Skin epidermis (tissue), 12 donors: Measurements from ENCODE around the gene PDLIM4.
A peak's percentile ranks its signal among the peaks of the same experiment; 100 is the strongest.

Experiments used
- H3K27ac ChIP-seq, 21 experiments: fragments of 200-600 bp; sonication (generic) in 11 of 21; one replicate each; pipeline ENCODE4 v1.5.0; 2020; ENCODE audit warnings: mild to moderate bottlenecking in 3 of 21, inconsistent platforms in 2 of 21, moderate library complexity in 2 of 21
- H3K4me3 ChIP-seq, 7 experiments: fragments of 200-600 bp; sonication (generic) in 2 of 7; one replicate each; pipeline ENCODE4 v1.5.0; 2020; ENCODE audit warnings: inconsistent platforms in 2 of 7, mild to moderate bottlenecking in 2 of 7, moderate library complexity in 1 of 7

PDLIM4 gene

DNA sequence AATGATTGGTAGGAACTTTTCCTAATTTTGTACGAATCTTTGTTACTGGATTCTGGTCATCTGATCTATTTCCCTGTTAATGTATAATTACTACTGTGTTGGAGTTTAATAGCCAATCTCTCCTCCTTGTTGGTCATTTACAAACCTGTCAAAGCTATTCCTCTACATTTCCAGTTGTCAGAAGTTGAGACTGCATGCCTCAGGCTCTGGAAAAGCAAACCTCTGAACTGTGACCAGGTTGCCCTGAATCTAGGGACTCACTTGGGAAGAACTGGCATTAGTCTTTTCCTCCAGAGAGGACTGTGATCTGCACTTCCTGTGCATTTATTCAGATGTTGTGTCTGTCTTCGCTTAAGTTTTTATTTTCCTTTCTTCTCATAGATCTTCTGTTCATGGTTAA, 16.1 kb downstream of the PDLIM4 start:
- no peak overlapping the region for H3K4me3 ChIP-seq

DNA sequence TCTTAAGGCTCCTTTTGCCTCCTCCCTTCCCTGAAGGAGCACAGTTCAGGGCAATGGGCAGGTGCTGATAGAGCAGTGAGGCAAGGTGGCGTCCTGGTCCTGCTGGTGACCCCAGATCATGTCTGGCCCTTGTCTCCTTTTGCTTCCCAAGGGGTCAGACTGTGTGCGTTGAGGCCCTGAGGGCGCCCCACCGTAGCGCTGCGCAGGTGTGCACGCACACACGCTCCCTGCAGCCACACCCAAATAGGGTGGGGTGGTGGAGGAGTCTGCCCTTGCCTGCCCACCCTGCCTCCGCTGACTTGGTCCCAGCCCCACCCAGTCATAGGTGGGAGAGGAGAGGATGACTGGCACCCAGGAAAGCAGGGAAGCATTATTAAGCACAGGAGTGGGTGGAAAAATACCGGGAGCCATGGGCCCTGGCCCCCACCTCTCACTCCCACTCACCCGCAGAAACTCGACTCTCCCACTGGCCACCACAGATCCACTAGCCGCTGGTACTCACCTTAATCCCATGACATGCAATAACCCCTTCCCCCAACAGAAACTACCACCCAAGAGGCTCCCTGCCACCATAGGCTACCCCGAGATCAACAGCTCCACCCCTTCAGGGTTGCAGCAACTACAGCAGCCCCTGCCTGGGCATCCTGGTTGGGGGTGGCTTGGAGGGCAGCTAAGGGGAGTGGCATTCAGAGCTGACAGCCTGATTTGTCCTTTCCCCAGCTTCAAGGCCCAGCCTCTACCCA, 16.7 kb downstream of the PDLIM4 start:
- H3K4me3 ChIP-seq = no peak overlapping the region
- peak overlapping the region in 2 of 21 experiments; percentile 21 to 54 for H3K27ac ChIP-seq

More for the DNA sequence above, 16.1 kb downstream of the PDLIM4 start:
- H3K27ac ChIP-seq = peak overlapping the region in 2 of 21 experiments; percentile 21 to 28

DNA sequence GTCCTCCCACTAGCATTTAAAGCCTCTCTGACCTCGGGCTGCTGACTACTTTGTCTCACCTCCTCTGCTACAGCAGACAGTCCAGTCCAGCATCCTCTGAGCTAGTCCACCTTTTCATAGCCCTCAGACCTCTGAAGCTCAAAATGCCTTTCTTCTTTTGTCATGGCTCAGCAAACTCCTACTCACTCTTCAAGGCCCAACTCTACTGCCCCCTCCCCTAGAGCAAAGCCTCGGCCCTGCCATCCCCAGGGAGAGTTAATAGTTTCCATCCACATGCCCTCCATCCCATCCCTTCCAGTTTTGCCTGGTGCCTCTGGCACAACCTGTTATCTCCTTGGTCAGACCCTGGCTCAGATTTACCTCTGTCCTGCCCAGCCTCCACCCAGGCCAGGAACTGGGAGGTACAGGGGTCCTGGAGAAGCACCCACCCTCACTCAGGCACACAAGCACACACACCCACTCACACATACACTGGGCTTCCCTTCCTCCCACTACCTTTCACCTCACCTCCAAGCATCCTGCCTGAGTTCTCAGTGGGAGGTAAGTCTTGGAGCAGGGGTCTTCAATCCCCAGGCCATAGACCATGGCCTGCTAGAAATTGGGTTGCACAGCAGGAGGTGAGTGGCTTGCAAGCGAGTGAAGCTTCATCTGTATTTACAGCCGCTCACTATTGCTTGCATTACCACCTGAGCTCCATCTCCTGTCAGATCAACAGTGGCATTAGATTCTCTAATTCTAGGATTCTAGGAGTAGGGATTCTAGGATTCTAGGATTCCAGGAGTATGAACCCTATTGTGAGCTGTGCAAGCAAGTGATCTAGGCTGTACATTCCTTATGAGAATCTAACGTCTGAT, 18.1 kb downstream of the PDLIM4 start:
- Histone ChIP-seq H3K27ac (no peak overlapping the region), H3K4me3 (no peak overlapping the region)

DNA sequence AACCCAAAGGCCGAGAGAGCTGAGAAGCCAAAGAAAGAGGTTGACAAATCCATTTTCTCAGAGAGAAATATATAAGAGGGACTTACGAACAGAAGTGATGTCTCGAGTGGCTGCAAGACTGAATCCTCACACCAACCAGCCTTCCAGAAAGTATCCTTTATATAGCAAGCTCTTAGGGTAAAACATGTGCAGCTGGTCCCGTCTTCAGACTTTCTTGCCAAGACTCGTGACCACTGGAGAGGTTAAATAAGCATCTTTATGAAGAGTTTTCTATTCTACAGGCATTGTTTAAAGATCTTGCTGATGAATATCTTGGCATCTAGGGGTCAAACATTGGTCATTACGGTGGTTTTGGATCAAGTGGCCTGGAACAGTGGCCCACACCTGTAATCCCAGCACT, 19.8 kb downstream of the PDLIM4 start:
- Histone ChIP-seq H3K4me3 (no peak overlapping the region), H3K27ac (no peak overlapping the region)

DNA sequence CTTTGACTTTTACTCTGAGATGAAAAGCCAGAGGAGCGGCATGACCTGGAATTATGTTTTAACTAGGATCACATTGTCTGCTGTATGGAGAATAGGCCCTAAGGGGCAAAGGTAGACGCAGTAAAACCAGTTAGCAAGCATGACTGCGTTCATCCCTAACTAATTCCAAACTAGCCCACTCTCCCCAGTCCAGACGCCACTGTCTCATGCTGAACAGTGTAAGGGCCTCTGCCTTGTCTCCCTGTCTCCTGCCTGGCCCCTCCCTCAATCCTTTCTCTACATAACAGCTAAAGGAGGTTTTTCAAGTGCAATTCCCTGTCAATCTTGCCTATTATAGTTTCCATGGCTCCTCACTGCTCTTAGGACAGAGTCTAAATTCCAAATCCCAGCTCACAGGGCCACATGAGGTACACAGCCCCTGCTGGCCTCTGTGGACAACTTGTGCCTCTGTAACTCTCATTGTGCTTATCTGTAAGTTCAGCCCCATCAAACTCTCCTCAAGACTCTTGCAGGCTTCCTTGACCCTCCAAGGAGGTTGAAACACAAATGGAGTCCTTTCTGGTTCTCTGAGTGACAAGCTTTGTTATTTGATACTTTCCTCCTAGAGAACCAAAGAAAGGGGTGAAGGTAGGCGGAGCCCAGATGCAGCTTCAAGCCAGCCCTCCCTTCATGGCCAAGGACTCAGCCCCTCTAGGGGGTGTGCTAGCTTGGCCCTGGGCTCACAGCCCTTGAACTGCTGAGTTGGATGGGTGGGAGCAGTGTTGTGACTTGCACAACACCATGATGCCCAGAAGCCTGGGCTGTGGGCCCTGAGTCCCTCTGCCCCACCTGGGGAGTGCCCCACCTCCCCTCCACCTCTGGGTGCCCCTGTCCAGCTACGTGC, 20.7 kb downstream of the PDLIM4 start:
- H3K27ac ChIP-seq = no peak overlapping the region
- H3K4me3 ChIP-seq = no peak overlapping the region

DNA sequence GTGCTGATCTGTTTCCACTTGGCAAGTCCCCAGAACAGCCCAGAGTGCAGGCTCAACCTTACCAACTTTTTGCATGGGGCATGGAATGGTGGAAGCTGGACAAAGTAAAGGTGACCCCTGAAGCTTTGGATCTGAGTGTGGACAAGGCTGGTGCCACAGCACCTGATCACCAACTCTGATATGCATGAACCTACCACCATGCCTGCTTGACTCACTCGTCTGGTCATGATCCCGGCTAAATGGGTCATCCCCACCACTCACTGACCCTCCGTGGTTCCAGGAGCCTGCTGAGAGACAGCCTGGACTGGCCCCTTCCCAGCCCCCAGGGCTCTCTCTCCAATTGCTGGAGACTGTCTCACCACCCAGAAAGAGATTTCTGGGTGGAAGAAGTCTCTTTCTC, 22.3 kb downstream of the PDLIM4 start:
- Histone ChIP-seq H3K4me3 (no peak overlapping the region), H3K27ac (no peak overlapping the region)

DNA sequence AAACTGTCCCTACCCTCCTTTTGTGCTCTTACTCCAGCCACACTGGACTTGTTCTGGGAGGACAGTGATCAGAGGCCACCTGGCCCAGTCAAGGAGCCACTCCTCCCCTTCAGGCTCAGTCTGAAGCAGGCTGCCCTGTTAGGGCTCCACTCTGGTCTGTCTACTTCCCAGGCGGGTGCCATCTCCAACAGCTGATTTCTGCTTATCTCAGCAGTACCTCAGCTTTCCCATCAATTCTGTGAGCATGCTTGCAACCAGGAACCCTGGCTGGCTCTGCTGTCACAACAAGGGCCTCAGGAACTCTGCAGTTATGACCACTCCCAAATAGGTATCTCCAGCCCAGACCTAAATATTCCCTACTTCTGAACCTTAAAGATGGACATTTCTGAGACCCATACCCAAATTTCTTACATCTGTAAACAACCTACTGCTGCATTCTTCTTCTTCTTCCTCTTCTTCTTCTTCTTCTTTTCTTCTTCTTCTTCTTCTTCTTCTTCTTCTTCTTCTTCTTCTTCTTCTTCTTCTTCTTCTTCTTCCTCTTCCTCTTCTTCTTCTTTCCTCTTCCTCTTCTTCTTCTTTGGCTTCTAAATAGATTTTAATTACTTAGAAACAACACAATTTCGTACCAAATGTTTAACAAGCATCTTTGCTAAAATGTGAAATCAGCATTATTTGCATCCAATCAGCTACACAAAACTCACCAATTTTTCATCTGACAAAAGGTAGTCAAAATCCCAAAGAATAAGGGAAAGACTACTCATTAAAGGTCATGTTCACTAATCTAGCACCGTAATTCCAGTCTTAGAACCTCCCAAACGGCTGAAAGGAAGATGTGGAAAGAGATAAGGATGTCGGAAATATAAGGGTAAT, 23.1 kb downstream of the PDLIM4 start:
- Histone ChIP-seq H3K27ac (no peak overlapping the region), H3K4me3 (no peak overlapping the region)

DNA sequence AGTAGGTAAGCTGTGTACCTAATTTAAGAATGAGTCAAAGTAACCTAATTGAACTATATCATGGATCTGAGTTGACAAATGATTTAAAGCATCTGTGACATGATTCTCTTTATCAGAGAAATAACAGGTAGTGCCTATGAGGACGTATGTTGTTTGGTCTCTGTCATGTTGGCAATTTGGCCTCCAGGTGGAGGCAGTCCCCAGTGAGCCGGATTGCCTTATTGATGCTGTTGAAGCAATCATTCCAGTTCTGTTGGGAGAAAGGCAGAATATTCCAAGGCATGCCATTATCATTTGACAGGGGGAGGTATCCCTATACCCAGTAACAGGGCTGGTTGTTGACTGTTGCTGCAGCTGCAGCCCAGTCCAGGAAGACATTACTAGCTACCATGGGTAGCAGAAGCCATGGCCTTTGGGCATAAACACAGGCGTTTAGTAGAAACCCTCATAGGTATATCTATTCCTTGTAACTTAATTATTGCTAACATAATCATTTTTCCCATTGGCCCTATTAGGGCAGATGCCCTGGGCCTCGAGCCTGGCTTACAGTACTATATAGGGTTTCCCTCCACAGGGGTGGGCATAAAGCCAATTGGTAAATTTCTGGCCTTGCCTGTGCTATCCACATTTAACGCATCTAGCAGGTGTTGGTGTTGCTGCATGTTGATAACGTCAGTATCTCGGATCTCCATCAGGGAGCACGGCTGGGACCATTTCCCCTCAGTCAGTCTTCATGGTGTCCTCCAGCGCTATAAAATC, 24.5 kb downstream of the PDLIM4 start:
- no peak overlapping the region for H3K4me3 ChIP-seq
- H3K27ac ChIP-seq = no peak overlapping the region

DNA sequence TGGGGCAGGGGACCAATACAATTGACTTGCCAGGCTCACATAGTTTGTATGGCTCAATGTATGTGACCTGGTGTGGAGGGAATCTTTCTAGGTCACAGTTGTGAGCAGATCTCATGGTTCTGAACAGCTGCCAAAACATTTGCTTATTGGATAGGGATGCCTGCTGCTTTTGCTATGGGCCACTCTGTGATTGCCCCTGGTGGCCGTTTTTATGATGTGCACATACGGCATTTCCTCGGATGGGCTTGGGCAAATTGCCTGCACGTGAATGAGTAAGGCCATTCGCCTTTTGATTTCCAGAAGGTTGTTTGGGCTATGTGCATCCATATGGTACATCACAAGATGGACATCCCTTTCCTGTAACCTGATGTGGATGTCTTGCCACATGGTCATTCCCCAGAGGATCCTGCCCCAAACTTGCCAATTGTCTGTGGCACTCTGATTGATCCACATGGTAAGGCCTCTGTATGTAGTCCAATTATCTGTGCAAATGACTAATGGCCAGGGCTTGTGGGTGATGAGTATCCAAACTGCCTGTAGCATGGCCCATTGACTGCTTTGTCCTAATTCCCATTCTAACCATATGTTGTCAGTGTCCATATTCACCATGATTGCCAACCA, 26.0 kb downstream of the PDLIM4 start:
- no peak overlapping the region for H3K27ac ChIP-seq
- no peak overlapping the region for H3K4me3 ChIP-seq

DNA sequence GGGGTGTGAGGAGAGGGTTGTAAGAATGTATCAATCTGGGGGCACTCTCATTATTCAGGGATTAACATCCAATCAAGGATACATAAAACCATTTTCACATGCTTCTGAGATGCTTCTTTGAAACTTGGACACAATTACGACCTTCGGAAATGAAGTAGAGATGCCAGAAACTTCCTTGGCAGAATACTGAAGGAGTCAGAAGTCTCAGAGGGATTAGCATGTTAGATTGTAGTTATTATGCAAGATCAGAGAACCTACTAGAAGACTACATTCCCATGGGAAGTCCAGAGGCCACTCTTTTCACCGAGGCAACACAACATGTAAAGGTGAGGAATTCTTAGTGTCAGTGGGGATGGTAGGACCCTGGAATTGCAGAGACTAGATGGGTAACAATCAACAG, 31.6 kb downstream of the PDLIM4 start:
- H3K27ac ChIP-seq = no peak overlapping the region
- H3K4me3 ChIP-seq = no peak overlapping the region

DNA sequence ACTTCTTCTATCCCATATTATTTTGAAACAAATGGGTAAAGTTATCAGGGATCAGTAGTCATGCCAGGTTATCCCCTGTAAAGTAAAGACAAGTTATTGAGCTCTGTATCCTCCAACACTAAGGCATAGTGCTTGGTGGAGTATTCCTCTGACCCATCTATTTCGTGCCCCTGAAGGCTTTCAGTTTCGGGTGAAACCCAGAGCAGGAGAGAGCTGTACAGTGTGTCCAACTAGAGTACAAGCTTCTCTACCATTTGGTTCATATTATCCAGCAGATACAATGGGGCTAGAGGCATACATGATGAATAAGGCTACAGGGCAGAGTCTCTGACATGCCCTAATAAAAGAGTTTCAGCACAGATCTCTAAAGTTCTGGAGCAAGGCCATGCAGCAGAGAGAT, 33.5 kb downstream of the PDLIM4 start:
- Histone ChIP-seq H3K4me3 (no peak overlapping the region), H3K27ac (no peak overlapping the region)

DNA sequence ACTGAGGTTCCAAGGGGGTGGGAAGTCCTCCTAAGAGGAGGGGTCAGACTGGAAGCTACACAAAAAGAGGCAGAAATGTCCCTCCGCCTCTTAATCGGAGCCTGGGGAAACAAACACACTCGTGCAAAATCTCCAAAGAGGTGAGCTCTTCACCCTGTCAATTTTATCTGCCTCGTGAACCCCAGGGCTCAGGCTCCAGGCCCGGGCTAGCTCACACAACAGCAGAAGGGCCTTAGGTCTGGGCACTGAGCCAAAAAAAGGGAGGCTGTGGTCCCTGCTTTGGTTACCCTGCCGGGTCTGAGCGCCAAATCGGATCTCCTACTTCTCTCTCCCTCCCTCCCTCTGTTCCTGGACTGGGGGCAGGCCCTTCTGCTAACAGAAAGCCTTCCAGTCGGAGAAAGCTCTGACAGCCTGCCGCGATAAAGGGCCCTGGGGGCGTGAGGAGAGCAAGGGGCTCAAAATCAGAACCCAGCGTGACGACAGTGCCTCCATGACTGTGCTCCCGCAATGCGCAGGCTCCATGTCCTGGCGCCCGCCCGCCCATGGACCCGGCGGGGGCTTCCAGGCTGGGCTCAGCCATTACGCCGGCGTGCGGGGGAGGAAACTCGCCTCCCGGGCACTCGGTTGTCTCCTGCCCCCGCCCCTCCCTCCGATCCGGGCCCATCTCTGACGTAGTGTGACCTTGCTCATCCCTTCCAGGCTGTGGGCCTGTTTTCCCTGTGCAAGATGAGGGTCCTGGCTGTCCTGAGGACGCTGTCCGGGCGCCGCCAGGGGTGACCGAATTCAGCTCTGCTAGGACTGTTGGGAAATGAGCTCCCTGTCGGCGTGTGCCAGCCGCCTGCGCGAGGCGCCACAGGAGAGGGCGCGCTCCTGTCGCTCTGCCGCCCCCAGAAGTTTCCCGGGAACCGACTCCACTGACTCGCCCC, 35.8 kb downstream of the PDLIM4 start:
- Histone ChIP-seq H3K27ac (peak overlapping the region; percentile 77 to 97 (median 91)), H3K4me3 (peak overlapping the region; percentile 29 to 64 (median 52))

DNA sequence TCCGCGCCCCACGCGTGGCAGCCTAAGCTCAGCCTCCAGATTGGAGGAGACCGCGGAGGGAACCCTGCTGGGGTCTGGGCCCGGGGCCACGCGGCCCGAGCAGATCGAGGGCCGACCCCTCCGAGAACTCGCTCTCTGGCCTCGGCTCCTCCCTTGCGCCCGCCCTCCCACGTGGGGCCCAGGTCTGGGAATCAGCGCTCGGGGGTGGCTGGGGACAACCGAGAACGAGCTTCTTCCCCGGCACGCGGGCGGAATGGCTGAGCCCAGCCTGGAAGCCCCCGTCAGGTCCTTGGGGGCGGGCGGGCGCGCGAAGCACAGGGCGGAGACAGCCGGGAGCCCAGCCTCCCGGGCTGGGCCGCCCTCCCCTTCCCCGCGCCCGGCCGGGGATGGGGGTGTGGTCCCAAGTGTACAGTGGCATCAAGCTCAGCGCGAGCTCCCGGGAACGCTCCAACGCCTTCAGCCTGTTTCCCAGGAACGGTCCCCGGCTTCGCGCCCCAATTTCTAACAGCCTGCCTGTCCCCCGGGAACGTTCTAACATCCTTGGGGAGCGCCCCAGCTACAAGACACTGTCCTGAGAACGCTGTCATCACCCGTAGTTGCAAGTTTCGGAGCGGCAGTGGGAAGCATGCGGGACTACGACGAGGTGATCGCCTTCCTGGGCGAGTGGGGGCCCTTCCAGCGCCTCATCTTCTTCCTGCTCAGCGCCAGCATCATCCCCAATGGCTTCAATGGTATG, 36.7 kb downstream of the PDLIM4 start, which contains the start of gene SLC22A4:
Gene SLC22A4, plus strand, starts transcription at position 403 of the 736 bp plus-strand sequence. Its CDS starts 223 bp downstream, at position 626.
- H3K4me3 ChIP-seq = peak within 1 kb of the TSS; percentile 29 to 64 (median 52)
- H3K27ac ChIP-seq = peak within 1 kb of the TSS; percentile 77 to 97 (median 91)

DNA sequence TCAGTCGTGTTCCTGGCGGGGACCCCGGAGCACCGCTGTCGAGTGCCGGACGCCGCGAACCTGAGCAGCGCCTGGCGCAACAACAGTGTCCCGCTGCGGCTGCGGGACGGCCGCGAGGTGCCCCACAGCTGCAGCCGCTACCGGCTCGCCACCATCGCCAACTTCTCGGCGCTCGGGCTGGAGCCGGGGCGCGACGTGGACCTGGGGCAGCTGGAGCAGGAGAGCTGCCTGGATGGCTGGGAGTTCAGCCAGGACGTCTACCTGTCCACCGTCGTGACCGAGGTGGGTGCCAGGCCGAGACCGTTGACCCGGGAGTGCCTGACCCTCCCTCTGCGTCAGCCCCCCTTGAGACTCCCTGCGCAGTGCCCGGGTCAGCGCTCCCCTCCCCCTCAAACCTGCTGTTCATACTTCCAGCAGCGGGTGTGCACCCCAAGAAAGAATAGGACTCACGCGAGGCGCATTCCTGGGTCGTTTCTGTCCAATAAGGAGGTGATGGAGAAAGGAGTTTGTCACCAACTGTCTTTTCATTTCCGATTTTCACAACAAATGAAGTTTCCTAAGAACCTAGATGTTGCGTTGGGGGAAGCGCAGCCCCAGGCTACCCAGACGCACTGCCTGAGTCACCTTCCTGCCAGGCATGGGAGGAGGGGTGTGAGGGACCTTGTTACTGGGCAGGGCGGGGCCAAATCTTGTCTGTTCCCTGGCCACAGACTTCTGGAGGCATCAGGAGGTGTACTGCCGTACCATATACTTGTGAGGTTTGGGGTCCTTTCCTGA, 37.4 kb downstream of the PDLIM4 start:
- Histone ChIP-seq H3K4me3 (peak overlapping the region; percentile 29 to 64 (median 52)), H3K27ac (peak overlapping the region in 20 of 21 experiments; percentile 26 to 97 (median 92))
